HG03175 (cell line): ENCODE results near the gene CTDSP2.
"Not testable (repeated sequence)": the region's sequence is repeated elsewhere in the genome, so short reads cannot be mapped to it uniquely, and the experiment has no call there.

Source experiments
- ATAC-seq: cut with Tn5 transposase; IDR thresholded peaks from one replicate; pipeline ENCODE4 v1.9.1; 2021; ENCODE audit warnings: mild to moderate bottlenecking, moderate library complexity; ENCODE audit not compliant: unreplicated experiment

The CTDSP2 gene

GRCh38 chr12:57853864-57854556, 7.5 kb upstream of the CTDSP2 start:
- ATAC-seq, result no peak

- ATAC-seq, result no peak
These were observed 6.3 kb upstream of the CTDSP2 start for GRCh38 chr12:57852620-57853500.

- no peak for ATAC-seq
These were observed 5.7 kb upstream of the CTDSP2 start for GRCh38 chr12:57852200-57852599.

GRCh38 chr12:57851552-57851951, 5.0 kb upstream of the CTDSP2 start:
- no peak for ATAC-seq

GRCh38 chr12:57850854-57851430, 4.4 kb upstream of the CTDSP2 start:
- peak; percentile 51 for ATAC-seq

GRCh38 chr12:57849447-57849846, 2.9 kb upstream of the CTDSP2 start:
- not testable (repeated sequence) for ATAC-seq

GRCh38 chr12:57849035-57849434, 2.5 kb upstream of the CTDSP2 start:
- ATAC-seq, result no peak

- no peak for ATAC-seq
These were observed 1.7 kb upstream of the CTDSP2 start for GRCh38 chr12:57848208-57848607.

GRCh38 chr12:57846285-57846576, 298 bp downstream of the CTDSP2 start:
- peak; percentile 4 for ATAC-seq

- peak; percentile 47 for ATAC-seq
These were observed 848 bp downstream of the CTDSP2 start for GRCh38 chr12:57845478-57846284.

GRCh38 chr12:57844709-57845477, 1.6 kb downstream of the CTDSP2 start:
- no peak for ATAC-seq

GRCh38 chr12:57842342-57843294, 3.9 kb downstream of the CTDSP2 start:
- no peak for ATAC-seq

- no peak for ATAC-seq
These were observed 5.1 kb downstream of the CTDSP2 start for GRCh38 chr12:57841445-57841844.

- ATAC-seq, result no peak
These were observed 5.8 kb downstream of the CTDSP2 start for GRCh38 chr12:57840726-57841125.

GRCh38 chr12:57839996-57840395, 6.5 kb downstream of the CTDSP2 start:
- ATAC-seq, result no peak

GRCh38 chr12:57838594-57839302, 7.8 kb downstream of the CTDSP2 start:
- ATAC-seq, result peak; percentile 21

- no peak for ATAC-seq
These were observed 8.5 kb downstream of the CTDSP2 start for GRCh38 chr12:57837864-57838562.
